A549 (cell line): Measurements from ENCODE around the gene LNX2.

Experiments used
- CTCF ChIP-seq: fragments of >200 bp; sonication (Bioruptor Twin); formaldehyde crosslinking; IDR thresholded peaks from 3 replicates; pipeline ENCODE4 v1.5.1; 2016
- EP300 ChIP-seq, 2 experiments: fragments of >200 bp; sonication (Bioruptor Twin); formaldehyde crosslinking; IDR thresholded peaks; 2 replicates in 1 of 2; 3 replicates in 1 of 2; pipeline ENCODE4 v1.6.1; 2016 to 2017
- FOSB ChIP-seq: fragments of 250-450 bp; sonication (Bioruptor Pico); IDR thresholded peaks from 2 replicates; pipeline ENCODE4 v1.5.0; 2020; ENCODE audit warnings: mild to moderate bottlenecking, moderate library complexity
- GATA3 ChIP-seq: IDR thresholded peaks from 2 replicates; pipeline ENCODE4 v1.6.1; 2012; ENCODE audit warnings: borderline replicate concordance
- USF2 ChIP-seq: fragments of 450-650 bp; IDR thresholded peaks from 2 replicates; pipeline ENCODE4 v1.6.1; 2014; ENCODE audit warnings: antibody characterized with exemption

GRCh38 chr13:27661017-27661416 lies 40.7 kb upstream of the LNX2 start:
- TF ChIP-seq EP300 (IDR thresholded peaks at IDR 0.05): no peak
- no peak for TF ChIP-seq CTCF
- TF ChIP-seq GATA3: no peak
- TF ChIP-seq FOSB (CRISPR knock-in tag): no peak
- TF ChIP-seq USF2: no peak
